ENCODE data around the gene PSEN1. TPM values are rescaled to one million over a fixed set of nuclear protein-coding genes. Genes with fewer than 3 reads are reported as not detected.

Gene PSEN1
- polyA plus RNA-seq (2012; ENCODE audit: low read depth, missing spikeins): 15.4 TPM

- peak; percentile 93 for FAIRE-seq
- peak; percentile 76 for TF ChIP-seq POLR2A (IDR thresholded peaks at IDR 0.05; ENCODE audit: low read depth, low read length)
- TF ChIP-seq POU2F2 (IDR thresholded peaks at IDR 0.05; ENCODE audit: low read depth, low read length): 0 out of 2 replicates have a peak, but pooled peaks have one; percentile 11
- peak; percentile 80 for TF ChIP-seq SPI1 (IDR thresholded peaks at IDR 0.05; ENCODE audit: low read depth, low read length)
- TF ChIP-seq TAF1 (IDR thresholded peaks at IDR 0.05; ENCODE audit: low read depth, low read length): peak; percentile 62
- TF ChIP-seq PAX5 (IDR thresholded peaks at IDR 0.05; ENCODE audit: insufficient read depth, low read length, severe bottlenecking): no peak
- peak; percentile 75 for TF ChIP-seq POLR2AphosphoS5 (IDR thresholded peaks at IDR 0.05; ENCODE audit: low read depth, low read length)
- peak; percentile 94 for DNase-seq (ENCODE audit: insufficient read length, low spot score)
Observed at GRCh38 chr14:73136387-73137225, at the start of gene PSEN1. TSS of gene PSEN1 (plus strand) at chr14:73136507. CDS start at chr14:73148020, 11,513 bp downstream.

- DNase-seq (ENCODE audit: insufficient read length, low spot score) (no peak), FAIRE-seq (no peak)
- TF ChIP-seq PAX5 (IDR thresholded peaks at IDR 0.05; ENCODE audit: insufficient read depth, low read length, severe bottlenecking) (no peak), SPI1 (IDR thresholded peaks at IDR 0.05; ENCODE audit: low read depth, low read length) (no peak), POLR2A (IDR thresholded peaks at IDR 0.05; ENCODE audit: low read depth, low read length) (no peak), TAF1 (IDR thresholded peaks at IDR 0.05; ENCODE audit: low read depth, low read length) (no peak), POLR2AphosphoS5 (IDR thresholded peaks at IDR 0.05; ENCODE audit: low read depth, low read length) (no peak), POU2F2 (IDR thresholded peaks at IDR 0.05; ENCODE audit: low read depth, low read length) (no peak)
Observed at GRCh38 chr14:73091044-73091443, 45.3 kb upstream of the PSEN1 start.

GRCh38 chr14:73097421-73097820 lies 38.9 kb upstream of the PSEN1 start:
- TF ChIP-seq POU2F2 (IDR thresholded peaks at IDR 0.05; ENCODE audit: low read depth, low read length) (no peak), PAX5 (IDR thresholded peaks at IDR 0.05; ENCODE audit: insufficient read depth, low read length, severe bottlenecking) (no peak), POLR2A (IDR thresholded peaks at IDR 0.05; ENCODE audit: low read depth, low read length) (no peak), SPI1 (IDR thresholded peaks at IDR 0.05; ENCODE audit: low read depth, low read length) (no peak), POLR2AphosphoS5 (IDR thresholded peaks at IDR 0.05; ENCODE audit: low read depth, low read length) (no peak), TAF1 (IDR thresholded peaks at IDR 0.05; ENCODE audit: low read depth, low read length) (no peak)
- FAIRE-seq (no peak), DNase-seq (ENCODE audit: insufficient read length, low spot score) (no peak)

GRCh38 chr14:73100334-73100733 lies 36.0 kb upstream of the PSEN1 start:
- TF ChIP-seq PAX5 (IDR thresholded peaks at IDR 0.05; ENCODE audit: insufficient read depth, low read length, severe bottlenecking) (no peak), POLR2A (IDR thresholded peaks at IDR 0.05; ENCODE audit: low read depth, low read length) (no peak), POU2F2 (IDR thresholded peaks at IDR 0.05; ENCODE audit: low read depth, low read length) (no peak), SPI1 (IDR thresholded peaks at IDR 0.05; ENCODE audit: low read depth, low read length) (no peak), POLR2AphosphoS5 (IDR thresholded peaks at IDR 0.05; ENCODE audit: low read depth, low read length) (no peak), TAF1 (IDR thresholded peaks at IDR 0.05; ENCODE audit: low read depth, low read length) (no peak)
- DNase-seq (ENCODE audit: insufficient read length, low spot score) (no peak), FAIRE-seq (no peak)

GRCh38 chr14:73102806-73103497 lies 33.4 kb upstream of the PSEN1 start:
- no peak for FAIRE-seq
- DNase-seq (ENCODE audit: insufficient read length, low spot score): no peak
- no peak for TF ChIP-seq POLR2AphosphoS5 (IDR thresholded peaks at IDR 0.05; ENCODE audit: low read depth, low read length)
- TF ChIP-seq POLR2A (IDR thresholded peaks at IDR 0.05; ENCODE audit: low read depth, low read length): no peak
- TF ChIP-seq POU2F2 (IDR thresholded peaks at IDR 0.05; ENCODE audit: low read depth, low read length): no peak
- no peak for TF ChIP-seq SPI1 (IDR thresholded peaks at IDR 0.05; ENCODE audit: low read depth, low read length)
- no peak for TF ChIP-seq TAF1 (IDR thresholded peaks at IDR 0.05; ENCODE audit: low read depth, low read length)
- TF ChIP-seq PAX5 (IDR thresholded peaks at IDR 0.05; ENCODE audit: insufficient read depth, low read length, severe bottlenecking): no peak

GRCh38 chr14:73105050-73105449 lies 31.3 kb upstream of the PSEN1 start:
- DNase-seq (ENCODE audit: insufficient read length, low spot score) (no peak), FAIRE-seq (no peak)

GRCh38 chr14:73105727-73106126 lies 30.6 kb upstream of the PSEN1 start:
- TF ChIP-seq POLR2A (IDR thresholded peaks at IDR 0.05; ENCODE audit: low read depth, low read length): no peak
- TF ChIP-seq POU2F2 (IDR thresholded peaks at IDR 0.05; ENCODE audit: low read depth, low read length): no peak
- TF ChIP-seq POLR2AphosphoS5 (IDR thresholded peaks at IDR 0.05; ENCODE audit: low read depth, low read length): no peak
- TF ChIP-seq TAF1 (IDR thresholded peaks at IDR 0.05; ENCODE audit: low read depth, low read length): no peak
- FAIRE-seq: no peak
- no peak for DNase-seq (ENCODE audit: insufficient read length, low spot score)

More at GRCh38 chr14:73105050-73105449, 31.3 kb upstream of the PSEN1 start:
- TF ChIP-seq SPI1 (IDR thresholded peaks at IDR 0.05; ENCODE audit: low read depth, low read length) (no peak), POLR2A (IDR thresholded peaks at IDR 0.05; ENCODE audit: low read depth, low read length) (no peak)

GRCh38 chr14:73116079-73116665 lies 20.1 kb upstream of the PSEN1 start:
- FAIRE-seq (no peak), DNase-seq (ENCODE audit: insufficient read length, low spot score) (no peak)
- TF ChIP-seq TAF1 (IDR thresholded peaks at IDR 0.05; ENCODE audit: low read depth, low read length) (no peak), POLR2AphosphoS5 (IDR thresholded peaks at IDR 0.05; ENCODE audit: low read depth, low read length) (no peak), PAX5 (IDR thresholded peaks at IDR 0.05; ENCODE audit: insufficient read depth, low read length, severe bottlenecking) (no peak), POU2F2 (IDR thresholded peaks at IDR 0.05; ENCODE audit: low read depth, low read length) (no peak), SPI1 (IDR thresholded peaks at IDR 0.05; ENCODE audit: low read depth, low read length) (no peak), POLR2A (IDR thresholded peaks at IDR 0.05; ENCODE audit: low read depth, low read length) (no peak)

All from GM12891 (cell line).